Left lung (tissue), 10 donors: ENCODE results near the gene UBFD1. TPM values are rescaled to one million over a fixed set of nuclear protein-coding genes. Genes with fewer than 3 reads are reported as not detected.

Experiments used
- ATAC-seq: fragments of 200-7000 bp; cut with Tn5 transposase; one replicate; pipeline ENCODE4 v1.9.1; 2020; ENCODE audit warnings: moderate library complexity
- DNase-seq, 4 donors: peaks; one replicate each; pipeline ENCODE4 v3.0.0-alpha.2; 2013 to 2020
- H3K27ac ChIP-seq, 2 donors: fragments of 200-600 bp; sonication (generic) in 1 of 2; one replicate each; pipeline versions ENCODE4 v1.5.0 to v1.8.0; 2020 to 2021
- H3K27me3 ChIP-seq, 2 donors: fragments of 200-600 bp; sonication (generic) in 1 of 2; one replicate each; pipeline versions ENCODE4 v1.5.0 to v1.8.0; 2020 to 2021
- H3K36me3 ChIP-seq, 2 donors: fragments of 200-600 bp; sonication (generic) in 1 of 2; one replicate each; pipeline versions ENCODE4 v1.5.0 to v1.8.0; 2020 to 2021
- H3K4me1 ChIP-seq, 2 donors: fragments of 200-600 bp; one replicate each; pipeline ENCODE4 v1.8.0; 2021
- H3K4me3 ChIP-seq, 2 donors: fragments of 200-600 bp; sonication (generic) in 1 of 2; one replicate each; pipeline versions ENCODE4 v1.5.0 to v1.8.0; 2020 to 2021; ENCODE audit warnings: mild to moderate bottlenecking in 1 of 2
- H3K9me3 ChIP-seq, 2 donors: fragments of 200-600 bp; sonication (generic) in 1 of 2; one replicate each; pipeline versions ENCODE4 v1.5.0 to v1.8.0; 2020 to 2021
- CTCF ChIP-seq, 2 donors: fragments of 200-600 bp; sonication (generic) in 1 of 2; IDR thresholded peaks; one replicate each; pipeline versions ENCODE4 v1.5.0 to v1.8.0; 2021; ENCODE audit warnings: antibody characterized with exemption in 2 of 2
- intact Hi-C, 2 donors: fragments of 100-400 bp; cut with DNase I; formaldehyde crosslinking; loops; one replicate each; pipeline versions ENCODE4 v1.11.2 to v1.14.2; 2022
- polyA plus RNA-seq, 6 donors: library from polyadenylated mRNA; unstranded; fragments of 120-200 nt; gene quantifications; one replicate each; pipeline ENCODE4 v1.2.1, GENCODE V29; 2013; ENCODE audit not compliant: insufficient read length in 6 of 6
- total RNA-seq, 2 donors: library from RNA; stranded (reverse); fragmentation: NEBNext Ultra II Directional; extraction: Animal tissue kit (Norgen Biotek cat#: 25700); gene quantifications; one replicate each; pipeline ENCODE4 v1.2.1, GENCODE V29; 2021
- donor health status: DM: no; HTN: yes; CAD: no.
- donor health status: DM: no; HTN: no; CAD: no.

The UBFD1 gene
- total and polyA plus RNA-seq, 8 donors, result 51.9 to 74.1 (median 68.6) TPM

DNA sequence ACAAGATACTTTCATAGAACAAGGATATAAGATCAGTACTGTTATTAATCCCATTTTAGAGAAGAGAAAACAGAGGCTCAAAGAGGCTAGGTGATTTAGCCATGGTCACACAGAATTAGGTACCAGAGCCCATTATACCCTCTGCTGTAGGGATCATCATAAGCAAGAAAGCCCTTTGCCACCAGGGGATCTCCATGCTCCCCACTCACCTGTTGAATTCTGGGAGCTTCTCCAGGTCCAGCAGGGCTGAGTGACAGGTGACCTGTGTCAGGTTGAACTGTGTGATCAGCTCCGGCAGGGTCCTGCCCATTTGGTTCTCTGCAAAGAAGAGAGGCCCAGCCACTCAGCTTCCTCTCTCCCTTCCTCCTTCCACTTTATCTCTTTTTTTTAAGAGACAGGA, 25.1 kb upstream of the UBFD1 start:
- Histone ChIP-seq H3K27me3 (no peaks in the 10 kb centered on the region), H3K27ac (no peak overlapping the region), H3K4me1 (peaks cover 0 to 10% of the 10 kb centered on the region in 2 donors), H3K36me3 (peaks cover 0 to 93% of the 10 kb centered on the region in 2 donors), H3K4me3 (no peak overlapping the region), H3K9me3 (no peaks in the 10 kb centered on the region)
- no peak for ATAC-seq
- TF ChIP-seq CTCF (IDR thresholded peaks at IDR 0.05), result no peak
- intact Hi-C loops, result no loop called here
- no peak for DNase-seq

GRCh38 chr16:23534868-23535860, 22.4 kb upstream of the UBFD1 start:
- H3K27me3 ChIP-seq, result no peaks in the 10 kb centered on the region
- intact Hi-C loops, result no loop called here
- ATAC-seq, result no peak
- no peak for TF ChIP-seq CTCF (IDR thresholded peaks at IDR 0.05)
- no peak overlapping the region for H3K27ac ChIP-seq
- no peak for DNase-seq
- H3K4me1 ChIP-seq, result peaks cover 0 to 14% of the 10 kb centered on the region in 2 donors
- peaks cover 0 to 75% of the 10 kb centered on the region in 2 donors for H3K36me3 ChIP-seq
- no peak overlapping the region for H3K4me3 ChIP-seq
- no peaks in the 10 kb centered on the region for H3K9me3 ChIP-seq

DNA sequence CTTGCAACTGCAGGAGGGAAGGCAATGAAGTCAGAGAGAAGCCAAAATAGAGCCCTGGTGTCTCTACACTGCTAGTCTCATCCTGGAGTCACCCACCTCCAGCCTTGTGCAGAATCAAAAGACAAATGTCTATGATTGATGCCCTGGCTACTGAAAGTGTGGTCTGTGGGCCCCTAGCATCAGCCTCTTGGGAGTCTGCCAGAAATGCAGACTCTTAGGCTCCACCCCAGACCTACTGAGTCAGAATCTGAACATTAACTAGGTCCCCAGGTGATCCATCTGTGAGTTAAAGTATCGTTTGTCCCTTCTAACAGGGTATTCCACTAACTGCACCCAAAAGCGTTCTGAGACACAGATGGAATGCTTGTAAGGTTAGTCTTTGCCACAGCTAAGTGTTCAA, 21.6 kb upstream of the UBFD1 start:
- Histone ChIP-seq H3K36me3 (peaks cover 0 to 75% of the 10 kb centered on the region in 2 donors), H3K4me3 (no peak overlapping the region), H3K27me3 (no peaks in the 10 kb centered on the region), H3K27ac (no peak overlapping the region), H3K4me1 (peaks cover 0 to 14% of the 10 kb centered on the region in 2 donors), H3K9me3 (no peaks in the 10 kb centered on the region)
- intact Hi-C loops, result no loop called here
- no peak for DNase-seq
- TF ChIP-seq CTCF (IDR thresholded peaks at IDR 0.05), result no peak
- ATAC-seq, result no peak

DNA sequence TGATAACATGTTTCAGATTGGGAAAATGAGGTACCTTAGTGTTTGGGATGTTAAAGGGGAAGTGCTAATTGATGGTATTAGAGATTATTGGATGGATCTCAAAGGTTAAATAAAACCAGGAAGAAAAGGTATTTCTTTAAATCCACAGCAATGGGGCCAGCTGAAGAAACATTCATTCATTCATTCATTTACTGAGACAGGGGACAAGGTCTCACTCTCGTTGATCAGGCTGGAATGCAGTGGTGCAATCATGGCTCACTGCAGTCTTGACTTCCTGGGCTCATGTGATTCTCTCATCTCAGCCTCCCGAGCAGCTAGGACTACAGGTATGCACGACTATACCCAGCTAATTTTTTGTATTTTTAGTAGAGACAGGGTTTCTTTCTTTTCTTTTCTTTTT, 20.1 kb upstream of the UBFD1 start:
- H3K4me1 ChIP-seq, result peaks cover 0 to 14% of the 10 kb centered on the region in 2 donors
- no peak overlapping the region for H3K4me3 ChIP-seq
- no peak overlapping the region for H3K27ac ChIP-seq
- no peaks in the 10 kb centered on the region for H3K9me3 ChIP-seq
- DNase-seq (no peak), ATAC-seq (no peak)
- H3K36me3 ChIP-seq, result peaks cover 0 to 73% of the 10 kb centered on the region in 2 donors
- intact Hi-C loops, result no loop called here
- no peaks in the 10 kb centered on the region for H3K27me3 ChIP-seq
- TF ChIP-seq CTCF (IDR thresholded peaks at IDR 0.05), result no peak

DNA sequence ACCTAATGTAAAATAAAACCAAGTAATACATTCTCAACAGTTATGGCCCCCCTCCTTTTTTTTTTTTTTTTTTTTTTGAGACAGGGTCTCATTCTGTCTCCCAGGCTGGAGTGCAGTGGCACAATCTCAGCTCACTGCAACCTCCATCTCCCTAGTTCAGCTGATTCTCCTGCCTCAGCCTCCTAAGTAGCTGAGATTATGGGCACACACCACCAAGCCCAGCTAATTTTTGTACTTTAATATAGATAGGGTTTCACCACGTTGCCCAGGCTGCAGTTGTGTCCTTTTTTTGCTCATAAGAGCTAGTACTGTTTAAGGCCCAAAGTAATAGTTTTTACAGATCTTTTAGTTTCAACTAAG, 18.6 kb upstream of the UBFD1 start:
- peaks cover 0 to 71% of the 10 kb centered on the region in 2 donors for H3K36me3 ChIP-seq
- H3K4me1 ChIP-seq, result peaks cover 0 to 14% of the 10 kb centered on the region in 2 donors
- ATAC-seq (no peak), DNase-seq (no peak)
- no peak overlapping the region for H3K4me3 ChIP-seq
- H3K27me3 ChIP-seq, result no peaks in the 10 kb centered on the region
- H3K9me3 ChIP-seq, result no peaks in the 10 kb centered on the region
- no peak for TF ChIP-seq CTCF (IDR thresholded peaks at IDR 0.05)
- H3K27ac ChIP-seq, result no peak overlapping the region
- intact Hi-C loops, result no loop called here
